HG02610 (cell line): ENCODE measurements around the gene ICAM5.

ENCODE experiments used
- ATAC-seq: cut with Tn5 transposase; IDR thresholded peaks from one replicate; pipeline ENCODE4 v1.9.1; 2021; ENCODE audit warnings: mild to moderate bottlenecking, moderate library complexity; ENCODE audit not compliant: unreplicated experiment

Gene ICAM5

GRCh38 chr19:10291554-10292205, 1.9 kb downstream of the ICAM5 start:
- no peak for ATAC-seq

GRCh38 chr19:10292206-10292788, 2.5 kb downstream of the ICAM5 start:
- peak; percentile 40 for ATAC-seq

- no peak for ATAC-seq
Observed at GRCh38 chr19:10292789-10293636, 3.3 kb downstream of the ICAM5 start.

- no peak for ATAC-seq
Observed at GRCh38 chr19:10293637-10294367, 4.0 kb downstream of the ICAM5 start.

GRCh38 chr19:10294368-10294697, 4.6 kb downstream of the ICAM5 start:
- ATAC-seq = no peak

GRCh38 chr19:10295305-10295846, 5.6 kb downstream of the ICAM5 start:
- no peak for ATAC-seq

- ATAC-seq = no peak
Observed at GRCh38 chr19:10295847-10296591, 6.3 kb downstream of the ICAM5 start.

GRCh38 chr19:10299545-10300458, 10.1 kb downstream of the ICAM5 start:
- no peak for ATAC-seq

- ATAC-seq = no peak
Observed at GRCh38 chr19:10305139-10305806, 15.5 kb downstream of the ICAM5 start.

- ATAC-seq = no peak
Observed at GRCh38 chr19:10306327-10306726, 16.6 kb downstream of the ICAM5 start.

- ATAC-seq = no peak
Observed at GRCh38 chr19:10309423-10309822, 19.7 kb downstream of the ICAM5 start, which contains the start of gene ZGLP1. ZGLP1 (minus strand) TSS chr19:10309815.

- peak; percentile 59 for ATAC-seq
Observed at GRCh38 chr19:10315335-10316214, 25.8 kb downstream of the ICAM5 start, which contains the start of gene FDX2. FDX2 (minus strand) TSS chr19:10316015; CDS start chr19:10315996, 19 bp downstream.

- no peak for ATAC-seq
Observed at GRCh38 chr19:10316229-10317044, 26.7 kb downstream of the ICAM5 start.

- no peak for ATAC-seq
Observed at GRCh38 chr19:10317045-10317856, 27.5 kb downstream of the ICAM5 start.

- no peak for ATAC-seq
Observed at GRCh38 chr19:10317857-10318462, 28.2 kb downstream of the ICAM5 start.
